Measurements from ENCODE around the gene PTH1R. TPM values are rescaled to one million over a fixed set of nuclear protein-coding genes. Genes with fewer than 3 reads are reported as not detected.

The PTH1R gene
- polyA plus RNA-seq, 1 of the 3 experiments (the other 2 are of a cell fraction), result 0.07 TPM

GRCh38 chr3:46891132-46891531 lies 13.6 kb downstream of the PTH1R start:
- no peaks in the 10 kb centered on the region for H3K9me2 ChIP-seq
- H2AFZ ChIP-seq (ENCODE audit: low read depth), result no peak overlapping the region
- H3K27me3 ChIP-seq (ENCODE audit: insufficient read depth), result no peaks in the 10 kb centered on the region
- H3K9me3 ChIP-seq, result no peaks in the 10 kb centered on the region
- H3K4me2 ChIP-seq, result no peak overlapping the region
- no peaks in the 10 kb centered on the region for H3K36me3 ChIP-seq (replicated peaks in 1 of 2; ENCODE audit: control insufficient read depth in 1 of 2, insufficient read depth in 2 of 2, low read length in 1 of 2)
- H3K4me1 ChIP-seq (ENCODE audit: control insufficient read depth in 1 of 2, insufficient read depth in 2 of 2, low read depth in 1 of 2, low read length in 1 of 2), result peaks cover 0 to 20% of the 10 kb centered on the region in 2 experiments; a peak in 1 of 4 replicates
- H3K9ac ChIP-seq, result no peak overlapping the region
- 66% methylated on average over 2 of the region's 3 CpGs for WGBS (ENCODE audit: low lambda C conversion rate)
- H3K27ac ChIP-seq (ENCODE audit: low read depth in 2 of 2, low read length in 1 of 2), result no peak overlapping the region
- no peaks in the 10 kb centered on the region for H3K79me2 ChIP-seq (ENCODE audit: insufficient read depth)
- peaks cover 7% of the 10 kb centered on the region for H3F3A ChIP-seq (replicated peaks; ENCODE audit: insufficient read depth)
- ChIA-PET CTCF (interaction anchor here (0.8 to 31.0 kb wide), 6 partner anchors 18 to 402 kb away, joined by 3 to 480 read pairs (median 4); partner anchors contain the start of genes MYL3 and PTH1R), POLR2A (no interaction called here)
- no peaks in the 10 kb centered on the region for H4K20me1 ChIP-seq (ENCODE audit: insufficient read depth)
- no peak overlapping the region for H3K4me3 ChIP-seq (ENCODE audit: low read depth in 2 of 2, low read length in 1 of 2)
- TF ChIP-seq RFX5 (IDR thresholded peaks at IDR 0.05; ENCODE audit: low read length), result no peak
- no peak for TF ChIP-seq GABPA (IDR thresholded peaks at IDR 0.05; ENCODE audit: low read depth)
- no peak for TF ChIP-seq MXI1 (IDR thresholded peaks at IDR 0.05; ENCODE audit: low read depth, low read length)
- no peak for TF ChIP-seq RAD21 (IDR thresholded peaks at IDR 0.05; ENCODE audit: low read length)
- TF ChIP-seq IRF3 (IDR thresholded peaks at IDR 0.05; ENCODE audit: low read depth, low read length), result no peak
- TF ChIP-seq, protein P1, sequence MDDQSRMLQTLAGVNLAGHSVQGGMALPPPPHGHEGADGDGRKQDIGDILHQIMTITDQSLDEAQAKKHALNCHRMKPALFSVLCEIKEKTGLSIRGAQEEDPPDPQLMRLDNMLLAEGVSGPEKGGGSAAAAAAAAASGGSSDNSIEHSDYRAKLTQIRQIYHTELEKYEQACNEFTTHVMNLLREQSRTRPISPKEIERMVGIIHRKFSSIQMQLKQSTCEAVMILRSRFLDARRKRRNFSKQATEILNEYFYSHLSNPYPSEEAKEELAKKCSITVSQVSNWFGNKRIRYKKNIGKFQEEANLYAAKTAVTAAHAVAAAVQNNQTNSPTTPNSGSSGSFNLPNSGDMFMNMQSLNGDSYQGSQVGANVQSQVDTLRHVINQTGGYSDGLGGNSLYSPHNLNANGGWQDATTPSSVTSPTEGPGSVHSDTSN (IDR thresholded peaks at IDR 0.05), result no peak
- no peak for TF ChIP-seq EZH2phosphoT487 (IDR thresholded peaks at IDR 0.05; ENCODE audit: borderline replicate concordance, low read depth)
- TF ChIP-seq MEF2A (IDR thresholded peaks at IDR 0.05; ENCODE audit: borderline replicate concordance, low read depth), result no peak
- TF ChIP-seq JUND (IDR thresholded peaks at IDR 0.05), result no peak
- no peak for TF ChIP-seq EP300 (IDR thresholded peaks at IDR 0.05; ENCODE audit: borderline replicate concordance in 1 of 2, low read depth in 1 of 2, low read length in 1 of 2)
- TF ChIP-seq RXRA (IDR thresholded peaks at IDR 0.05; ENCODE audit: borderline replicate concordance, low read depth), result no peak
- no peak for TF ChIP-seq RCOR1 (IDR thresholded peaks at IDR 0.05; ENCODE audit: low read length)
- no peak for TF ChIP-seq CHD2 (IDR thresholded peaks at IDR 0.05; ENCODE audit: low read length, partially characterized antibody)
- TF ChIP-seq REST (IDR thresholded peaks at IDR 0.05; ENCODE audit: low read depth, low read length), result no peak
- TF ChIP-seq CTCF (IDR thresholded peaks at IDR 0.05), result no peak
- no peak for DNase-seq

Measured in SK-N-SH (cell line).